NOMO-1 (cell line): ENCODE results near the gene RSAD1.

Source experiments
- DNase-seq, 2 experiments: peaks; one replicate each; lab custom pipeline; 2025; ENCODE audit not compliant: unreplicated experiment in 2 of 2; lab: John Stamatoyannopoulos, UW

Gene RSAD1

DNA sequence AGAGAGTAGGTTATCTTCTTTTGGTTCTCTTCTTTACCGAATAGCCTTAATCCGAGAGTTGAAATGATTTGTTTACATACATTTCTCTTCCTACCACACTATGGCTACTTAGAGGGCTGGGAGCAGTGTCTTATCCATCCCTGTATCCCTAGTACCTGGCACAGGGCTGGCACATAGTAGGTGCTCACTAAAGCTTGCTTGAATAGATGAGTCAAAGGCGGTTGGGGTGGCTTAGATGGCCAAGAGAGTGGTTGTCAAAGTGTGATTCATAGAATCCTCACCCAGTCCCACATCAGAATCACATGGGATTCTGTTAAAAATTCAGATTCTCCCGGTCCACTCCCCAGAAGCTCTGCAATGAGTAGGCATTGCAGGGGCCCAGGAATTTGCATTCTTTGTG lies 21.0 kb upstream of the RSAD1 start:
- no peak for DNase-seq

DNA sequence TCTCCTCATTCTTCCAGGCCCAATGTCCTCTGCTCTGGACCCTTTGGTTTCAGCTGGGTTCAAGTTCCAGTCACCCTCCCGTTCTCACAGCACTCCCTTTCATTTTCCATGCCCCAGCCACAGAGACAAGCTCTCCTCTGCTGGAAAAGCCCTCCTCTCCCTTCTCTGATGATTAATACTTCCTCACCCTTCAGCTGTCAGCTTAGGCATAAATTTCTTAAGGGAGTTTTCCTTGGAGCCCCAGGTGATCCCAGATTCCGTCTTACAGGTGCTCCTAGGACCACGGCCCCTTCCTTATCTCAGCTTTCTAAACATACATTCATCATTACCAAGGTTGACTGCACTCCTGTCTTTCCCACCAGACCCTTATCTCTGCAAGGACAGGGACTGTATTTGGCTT lies 20.4 kb upstream of the RSAD1 start:
- DNase-seq = no peak

DNA sequence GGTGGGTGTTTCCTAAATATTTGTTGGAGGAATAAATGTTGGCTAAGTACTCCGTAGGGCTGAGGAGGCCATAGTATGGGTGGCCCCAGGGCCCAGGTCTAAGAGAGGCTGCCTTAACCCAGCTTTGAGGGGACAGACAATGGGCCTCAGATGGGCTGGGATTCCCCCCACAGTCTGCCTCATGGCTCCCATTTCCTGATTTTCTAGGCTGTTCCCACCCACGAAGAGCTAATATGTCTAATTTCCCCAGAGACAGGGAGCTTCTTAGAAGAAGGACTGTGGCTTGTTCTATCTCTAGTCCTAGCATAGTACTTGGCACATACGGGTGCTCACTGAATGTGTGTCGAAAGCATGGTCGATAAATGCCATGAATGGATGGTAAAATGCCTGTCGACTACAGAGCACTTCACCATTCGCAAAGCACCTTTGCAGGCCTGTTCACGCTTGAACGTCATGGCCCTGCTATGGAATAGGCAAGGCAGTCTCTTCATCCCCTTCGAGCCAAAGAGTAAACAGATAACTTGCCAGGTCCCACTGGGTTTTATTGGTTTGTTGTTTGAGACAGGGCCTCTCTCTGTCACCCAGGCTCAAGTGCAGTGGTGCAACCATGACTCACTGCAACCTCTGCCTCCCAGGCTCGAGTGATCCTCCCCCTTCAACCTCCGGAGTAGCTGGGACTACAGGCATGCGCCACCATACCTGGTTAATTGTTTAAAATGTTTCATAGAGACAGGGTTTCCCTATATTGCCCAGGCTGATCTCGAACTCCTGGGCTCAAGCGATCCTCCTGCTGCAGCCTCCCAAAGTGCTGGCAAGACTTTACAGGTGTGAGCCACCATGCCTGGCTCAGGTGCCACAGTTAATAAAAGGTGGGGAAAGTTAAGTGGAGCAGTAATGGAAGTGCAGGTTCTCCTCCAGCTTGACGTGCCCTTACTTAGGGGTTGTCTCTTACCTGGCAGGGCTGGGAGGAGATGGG lies 19.7 kb upstream of the RSAD1 start:
- DNase-seq = no peak

DNA sequence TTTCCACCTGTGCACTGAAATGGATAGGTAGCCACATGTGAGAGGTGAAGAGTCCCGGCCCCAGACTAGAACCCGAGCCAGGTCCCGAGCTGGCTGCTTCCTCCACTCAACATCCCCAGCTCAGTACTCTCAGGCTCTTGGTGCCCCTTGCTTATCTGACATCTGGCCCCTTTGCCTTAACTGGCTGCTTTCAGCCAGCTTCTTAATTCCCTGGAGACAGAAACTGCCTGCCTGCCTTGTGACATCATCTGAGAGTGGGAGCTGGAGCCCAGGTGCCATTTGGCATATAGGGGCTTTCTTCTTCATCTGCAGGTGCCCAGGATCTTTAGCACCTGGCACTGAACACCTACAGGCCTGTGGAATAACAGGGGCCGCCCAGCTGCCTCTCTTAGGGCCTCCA lies 18.9 kb upstream of the RSAD1 start:
- no peak for DNase-seq

DNA sequence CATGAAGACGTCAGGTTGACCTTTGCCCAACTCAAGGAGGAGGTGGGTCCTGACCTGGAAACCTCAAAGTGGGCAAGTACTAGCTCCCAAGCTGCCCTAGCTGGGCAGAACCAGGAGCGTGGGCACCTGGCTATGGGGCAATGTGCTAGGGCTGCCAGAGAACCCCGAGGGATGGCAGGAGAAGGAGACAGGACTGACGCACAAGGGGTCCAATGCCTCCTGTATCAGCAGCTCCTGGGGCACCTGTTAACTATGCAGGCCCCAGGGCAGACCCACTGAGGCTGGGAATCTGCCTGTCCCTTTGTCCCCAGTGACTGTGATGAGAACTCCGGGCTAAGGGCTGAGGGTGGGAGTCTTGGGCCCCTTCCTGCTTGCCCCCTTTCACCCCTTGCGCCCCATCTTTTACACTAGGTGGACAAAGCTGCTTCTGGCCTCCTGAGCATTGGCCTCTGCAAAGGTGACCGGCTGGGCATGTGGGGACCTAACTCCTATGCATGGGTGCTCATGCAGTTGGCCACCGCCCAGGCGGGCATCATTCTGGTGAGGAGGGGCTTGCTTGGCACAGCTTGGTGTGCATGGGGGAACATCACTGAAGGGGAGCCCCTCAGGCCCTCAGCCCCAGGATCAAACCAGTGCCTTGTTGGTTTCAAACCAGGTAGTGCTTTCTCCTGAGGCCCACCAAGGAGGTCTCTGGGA lies 17.7 kb upstream of the RSAD1 start:
- DNase-seq = no peak

DNA sequence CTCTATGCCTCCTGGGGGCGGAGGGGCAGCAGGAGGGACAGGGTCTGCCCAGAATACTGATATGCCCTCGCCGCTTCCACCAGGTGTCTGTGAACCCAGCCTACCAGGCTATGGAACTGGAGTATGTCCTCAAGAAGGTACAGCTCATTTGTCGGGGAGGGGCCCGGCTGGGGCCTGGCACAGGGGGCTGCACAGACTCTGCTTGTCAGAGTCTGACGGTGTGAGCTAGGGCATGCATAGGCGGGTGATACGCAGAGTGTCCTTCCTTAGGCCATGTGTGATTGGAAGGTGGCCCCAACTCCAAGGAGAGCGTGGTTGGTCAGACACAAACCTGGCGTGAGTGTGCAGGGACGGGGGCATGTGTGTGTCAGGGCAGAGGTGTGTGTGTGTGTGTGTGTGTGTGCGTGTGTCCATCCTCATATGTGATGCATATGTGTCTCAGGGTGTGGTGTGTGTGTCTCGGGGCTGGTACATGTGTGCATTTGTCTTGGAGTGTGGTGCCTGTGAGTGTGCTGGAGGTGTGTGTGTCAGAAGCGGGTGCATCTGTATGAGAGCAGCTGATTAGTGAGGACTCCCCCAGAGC lies 17.0 kb upstream of the RSAD1 start:
- no peak for DNase-seq

DNA sequence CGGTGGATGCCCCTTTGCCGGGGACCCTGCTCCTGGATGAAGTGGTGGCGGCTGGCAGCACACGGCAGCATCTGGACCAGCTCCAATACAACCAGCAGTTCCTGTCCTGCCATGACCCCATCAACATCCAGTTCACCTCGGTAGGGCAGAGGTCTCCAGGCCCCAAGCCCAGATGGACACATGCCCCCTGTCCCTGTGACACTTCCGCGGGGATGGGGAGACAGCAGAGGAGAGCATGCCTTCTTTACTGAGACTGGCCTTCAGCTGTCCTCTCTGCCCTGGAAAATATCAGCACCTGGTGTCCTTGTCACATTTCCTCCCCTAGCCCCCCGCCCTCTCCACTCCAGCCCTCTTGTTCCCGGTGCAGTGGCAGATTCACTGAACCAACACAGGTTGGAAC lies 16.2 kb upstream of the RSAD1 start:
- no peak for DNase-seq

DNA sequence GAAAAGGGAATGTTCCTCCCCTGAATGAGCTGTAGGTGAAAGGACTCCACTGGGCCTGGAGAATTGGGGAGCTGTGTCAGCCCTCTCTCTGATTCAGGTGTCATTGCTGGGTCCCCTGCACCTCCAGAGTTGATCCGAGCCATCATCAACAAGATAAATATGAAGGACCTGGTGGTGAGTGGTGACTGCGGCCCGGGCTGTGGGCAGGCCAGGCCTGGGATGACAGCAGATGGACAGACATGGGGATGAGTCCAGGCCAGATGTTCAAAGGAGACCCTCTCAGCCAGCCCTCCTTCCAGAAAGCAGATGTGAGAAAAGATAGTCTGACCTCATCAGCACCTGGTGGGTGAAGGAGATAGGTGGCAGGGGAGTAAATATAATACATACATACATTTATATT lies 14.5 kb upstream of the RSAD1 start:
- DNase-seq = no peak

DNA sequence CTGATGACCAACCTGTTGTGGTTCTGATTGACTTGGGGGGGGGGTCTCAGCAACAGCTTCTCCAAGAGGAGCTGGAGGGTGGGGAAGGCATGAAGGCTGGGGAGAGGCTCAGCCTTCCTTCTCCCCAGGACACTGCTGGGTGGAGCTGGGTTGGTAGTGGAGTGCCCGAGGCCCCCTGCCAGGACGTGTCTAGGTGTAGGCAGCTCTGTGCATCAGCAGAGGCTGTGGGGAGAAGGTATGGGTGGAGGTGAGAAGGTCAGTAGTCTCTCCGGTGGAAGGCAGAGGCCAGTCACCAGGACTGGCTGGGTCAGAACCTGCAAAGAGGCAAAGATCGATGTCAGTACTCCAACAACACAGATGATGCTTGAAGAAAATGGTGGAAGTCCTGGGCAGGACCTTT lies 13.9 kb upstream of the RSAD1 start:
- no peak for DNase-seq

DNA sequence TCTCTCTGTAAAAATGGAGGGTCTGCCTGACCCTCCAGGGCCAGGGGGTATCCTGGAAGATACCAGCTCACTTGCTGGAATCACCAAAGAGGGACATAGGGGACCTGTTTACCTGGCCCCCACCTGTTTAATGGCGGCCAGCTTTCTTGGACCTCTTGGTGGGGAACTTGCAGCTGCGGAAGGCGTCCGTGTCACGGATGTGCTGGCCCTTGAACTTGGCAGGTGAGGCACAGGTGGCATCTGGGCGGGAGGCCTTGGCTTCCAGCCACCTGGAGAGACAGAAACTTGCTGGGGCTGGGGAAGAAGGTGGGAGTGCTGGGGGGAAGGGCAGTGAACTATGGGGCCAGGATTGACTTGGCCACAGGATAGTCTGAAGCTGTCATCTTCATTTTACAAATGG lies 13.5 kb upstream of the RSAD1 start:
- DNase-seq = no peak

DNA sequence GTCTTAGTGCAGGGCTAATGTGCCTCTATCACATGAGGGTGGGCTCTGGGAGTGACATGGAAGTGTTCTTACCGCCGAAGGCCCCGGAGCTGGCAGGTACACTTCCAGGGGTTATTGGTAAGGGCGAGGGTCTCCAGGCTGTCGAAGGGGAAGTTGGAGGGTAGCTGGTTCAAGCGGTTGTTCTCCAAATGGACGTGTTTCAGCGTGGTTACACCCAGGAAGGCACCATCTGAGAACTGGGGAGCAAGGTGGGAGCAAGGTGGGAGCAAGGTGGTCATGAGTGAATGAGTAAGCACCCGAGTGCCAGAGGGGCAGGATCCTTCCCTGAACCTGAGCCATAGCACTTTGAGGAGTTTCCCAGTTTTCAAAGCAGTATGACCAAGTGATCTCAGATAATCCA lies 13.0 kb upstream of the RSAD1 start:
- DNase-seq = no peak

DNA sequence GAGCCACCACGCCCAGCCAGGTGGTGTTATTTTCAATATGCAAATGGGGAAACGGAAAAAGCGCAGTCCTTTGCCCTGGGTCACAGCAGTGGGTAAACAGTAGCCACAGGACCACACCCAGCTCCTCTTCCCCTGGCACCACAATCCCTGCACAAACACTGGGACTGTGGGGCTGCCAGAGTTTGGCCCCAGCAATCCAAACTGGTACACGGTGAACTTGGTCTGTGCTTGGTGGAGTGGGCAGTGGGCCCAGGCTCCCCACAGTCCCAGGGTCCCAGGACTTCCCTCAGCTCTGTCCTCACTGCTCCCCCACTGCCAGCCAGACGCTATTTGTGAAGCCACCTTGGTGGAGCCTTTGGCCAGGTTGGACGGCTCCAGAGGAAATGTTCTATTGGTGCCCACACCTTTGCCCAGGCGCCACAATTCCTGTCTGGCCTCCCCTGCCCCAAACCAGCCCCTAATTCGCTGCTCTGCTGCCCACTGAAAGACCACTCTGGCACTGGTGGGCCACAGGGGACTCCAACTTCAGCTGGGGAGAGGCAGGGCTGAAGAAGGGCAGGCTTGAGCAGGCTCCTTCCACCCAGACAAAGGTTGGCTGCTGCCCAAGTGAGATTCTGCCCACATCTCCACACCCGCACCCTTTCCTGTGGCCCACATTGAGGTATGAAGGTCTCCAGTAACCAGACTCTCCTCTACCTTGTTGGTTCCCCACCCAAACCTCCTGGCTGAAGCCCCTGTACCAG lies 12.1 kb upstream of the RSAD1 start:
- no peak for DNase-seq

DNA sequence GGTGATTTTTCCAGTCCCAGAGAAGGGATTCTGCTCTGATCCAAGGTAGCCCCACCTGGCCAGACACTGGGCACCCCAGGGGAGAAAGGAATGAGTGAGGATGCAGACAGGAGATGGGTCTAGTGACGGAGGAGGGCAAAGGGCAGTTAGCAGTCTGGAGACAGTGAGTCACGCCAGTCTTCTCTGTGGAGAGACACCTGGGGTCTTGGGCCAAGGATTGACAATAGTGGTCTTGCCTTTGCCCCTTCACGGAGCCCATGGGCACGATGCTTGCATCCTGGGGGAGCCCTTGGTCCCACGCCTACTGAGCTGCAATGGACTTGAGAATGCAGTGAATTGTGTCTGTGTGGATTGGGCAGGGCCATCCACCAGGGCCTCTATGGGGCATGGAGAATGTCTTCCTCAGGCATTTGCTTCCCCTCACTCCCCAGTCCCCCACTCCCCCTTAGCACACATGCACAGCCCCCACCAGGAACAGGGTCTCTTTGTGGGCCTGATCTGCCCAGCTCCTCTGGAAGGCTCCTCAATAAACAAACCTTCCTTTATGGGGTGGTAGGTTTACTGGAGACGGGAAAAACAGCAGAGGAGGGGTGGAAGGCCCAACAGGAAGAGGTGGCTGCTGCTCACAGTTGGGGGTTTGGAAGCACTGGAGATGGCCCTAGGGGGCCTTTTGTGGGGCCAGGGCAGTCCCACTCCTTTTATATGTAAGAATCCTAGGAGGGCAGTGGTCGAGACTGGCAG lies 11.4 kb upstream of the RSAD1 start:
- no peak for DNase-seq

DNA sequence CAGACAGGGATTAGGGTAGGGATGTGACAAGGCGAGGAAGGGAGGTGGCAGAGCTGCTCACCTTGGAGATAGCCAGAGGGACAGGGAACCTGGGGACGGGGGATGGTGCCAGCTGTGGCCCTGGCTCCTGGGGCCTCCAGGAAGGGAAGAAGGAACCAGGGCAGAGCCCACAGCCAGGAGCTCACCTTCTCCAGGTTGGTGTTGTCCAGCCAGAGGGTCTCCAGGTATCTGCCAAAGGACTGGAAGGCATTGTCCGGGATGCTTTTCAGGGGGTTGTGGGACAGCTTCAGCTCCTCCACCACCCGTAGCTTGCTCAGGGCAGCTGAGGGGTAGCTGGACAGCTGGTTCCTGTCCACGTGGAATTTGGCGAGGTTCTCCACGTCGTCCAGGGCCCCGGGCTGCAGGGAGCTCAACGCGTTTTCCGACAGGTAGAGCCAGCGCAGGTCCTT lies 10.8 kb upstream of the RSAD1 start:
- no peak for DNase-seq

DNA sequence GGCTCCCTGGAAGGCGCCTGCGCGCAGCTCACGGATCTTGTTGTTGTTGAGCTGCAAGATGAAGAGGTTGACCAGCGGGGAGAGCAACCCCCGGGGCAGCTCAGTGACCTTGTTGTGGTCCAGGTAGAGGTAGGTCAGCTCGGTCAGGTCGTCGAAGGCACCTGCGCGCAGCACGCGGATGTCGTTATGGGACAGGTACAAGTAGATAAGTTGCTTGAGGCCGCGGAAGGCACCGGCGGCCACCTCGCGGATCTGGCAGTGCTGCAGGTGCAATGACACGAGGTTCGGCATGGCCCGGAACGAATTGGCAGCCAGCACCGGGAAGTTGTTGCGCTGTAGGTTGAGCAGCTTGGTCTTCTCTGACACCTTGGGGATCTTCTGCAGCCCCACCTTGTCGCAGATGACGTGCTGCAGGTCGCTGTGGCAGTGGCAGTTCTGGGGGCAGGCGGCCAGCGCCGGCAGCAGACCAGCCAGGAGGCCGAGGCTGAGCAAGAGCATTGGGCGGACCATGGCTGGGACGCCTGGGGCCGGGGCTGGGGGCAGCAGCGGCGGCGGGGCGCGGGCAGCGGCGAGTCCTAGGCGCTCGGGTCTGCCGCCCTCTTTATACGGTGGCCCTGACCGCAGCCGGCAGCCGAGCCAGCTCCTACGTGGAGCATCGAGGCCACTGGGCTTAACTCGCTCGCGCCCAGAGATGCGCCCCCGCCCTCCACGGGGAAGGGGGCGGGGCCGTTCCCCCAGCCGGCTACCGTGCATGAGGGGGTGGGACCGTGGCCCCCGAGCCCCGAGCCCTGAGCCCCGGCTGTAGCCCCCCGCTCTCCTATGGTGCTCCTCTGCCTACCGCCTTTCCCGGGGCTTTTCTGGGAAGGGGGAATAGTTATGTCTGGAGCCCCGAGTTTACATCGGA lies 10.1 kb upstream of the RSAD1 start, which contains the start of gene CHAD:
Gene CHAD (minus strand): TSS at position 577 of the 904 bp plus-strand sequence. CDS start 67 bp downstream, at position 510.
- DNase-seq = no peak

DNA sequence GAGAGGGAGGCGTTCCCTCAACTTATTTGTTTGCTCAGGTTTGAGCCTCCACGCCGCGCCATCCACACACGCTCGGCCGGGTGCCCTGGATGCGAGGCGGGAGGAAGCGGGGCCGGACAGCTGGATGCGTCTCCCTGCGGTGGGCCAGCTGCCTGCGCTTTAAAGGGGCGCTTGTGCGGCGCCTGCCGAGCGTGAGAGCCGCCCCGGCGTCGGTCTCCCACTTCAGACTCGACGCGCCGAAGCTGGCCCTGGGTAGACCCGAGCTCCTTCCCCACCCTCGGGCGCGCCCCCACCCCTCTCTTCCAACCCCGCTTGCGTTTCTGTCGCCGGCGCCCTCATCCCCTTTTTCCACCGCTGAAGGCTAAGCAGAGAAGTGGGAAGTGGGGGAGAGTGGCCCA lies 9.5 kb upstream of the RSAD1 start:
- no peak for DNase-seq

DNA sequence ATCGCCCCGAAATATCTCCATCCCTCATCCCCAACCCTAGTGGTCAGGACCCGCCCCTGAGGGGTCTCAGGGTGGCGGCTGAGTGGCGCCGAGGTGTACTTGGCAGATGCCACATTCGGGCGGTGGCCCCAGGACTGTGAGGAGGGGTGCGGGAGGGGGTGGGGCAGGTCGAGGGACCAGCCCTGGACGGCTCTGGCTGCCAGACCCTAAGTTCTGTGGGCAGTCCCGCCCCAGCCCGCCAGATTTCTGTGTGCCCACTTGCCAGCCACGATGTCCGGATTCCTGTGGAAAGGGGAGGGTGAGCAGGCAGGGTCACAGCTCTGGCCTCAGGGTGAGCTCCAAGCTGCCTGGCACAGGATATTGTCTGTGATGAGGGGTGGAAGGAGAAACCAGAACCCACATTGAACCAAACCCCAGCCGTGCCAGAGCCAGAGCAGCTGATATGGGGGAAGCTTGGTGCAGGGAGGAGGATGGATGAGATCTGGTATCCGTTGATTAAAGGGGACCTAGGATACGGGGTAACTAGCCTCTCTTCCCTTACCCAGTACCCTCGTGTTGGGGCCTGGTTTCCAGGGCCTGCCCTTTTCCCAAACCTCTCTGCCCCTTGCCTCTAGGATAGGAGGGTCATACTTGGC lies 8.9 kb upstream of the RSAD1 start:
- no peak for DNase-seq

DNA sequence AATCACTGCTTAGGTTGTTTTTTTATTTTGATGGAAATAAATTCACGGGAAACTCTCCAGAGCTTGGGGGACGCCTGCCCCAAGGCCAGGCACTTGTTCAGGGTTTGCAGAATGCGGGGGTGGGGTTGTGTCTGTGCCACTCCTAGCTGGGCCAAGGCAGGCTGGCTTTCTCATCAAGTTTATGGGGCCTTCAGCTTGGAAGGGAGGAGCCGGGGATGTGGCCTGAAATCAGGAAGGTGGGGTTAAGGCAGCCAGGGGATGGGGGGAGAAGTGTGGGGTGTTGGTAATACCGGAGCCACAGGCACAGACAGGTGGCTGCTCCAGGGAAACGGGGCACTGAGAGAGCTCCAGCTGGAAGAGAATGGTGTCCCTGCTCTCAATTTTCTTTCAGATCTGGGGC lies 8.2 kb upstream of the RSAD1 start:
- no peak for DNase-seq
